Loucy (cell line): ENCODE results near the gene PHF5A.

Source experiments
- EZH2phosphoT487 ChIP-seq: fragments of 200-600 bp; IDR thresholded peaks from 2 replicates; pipeline ENCODE4 v1.6.1; 2018; ENCODE audit warnings: antibody characterized with exemption, mild to moderate bottlenecking, moderate library complexity, borderline replicate concordance
- TF ChIP-seq, protein P1 (sequence below): fragments of 200-600 bp; sonication (generic); conservative IDR thresholded peaks from 2 replicates; pipeline ENCODE4 v1.5.1; 2014; ENCODE audit warnings: mild to moderate bottlenecking, antibody characterized with exemption, low read length

DNA sequence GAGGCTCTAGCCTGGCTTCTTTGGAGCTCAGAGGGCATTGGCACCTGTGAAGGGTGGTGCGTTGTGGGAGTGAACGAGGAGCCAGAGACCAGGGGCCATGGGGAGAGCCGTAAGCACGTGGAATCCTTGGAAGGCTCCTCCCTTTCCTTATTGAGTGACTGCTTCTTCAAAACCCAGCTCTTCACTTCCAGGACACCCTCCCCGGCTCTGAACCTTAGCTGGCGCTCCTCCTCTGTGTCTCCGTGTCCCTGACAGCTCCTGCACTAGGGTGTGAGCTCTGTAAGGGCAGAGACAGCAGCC lies 49.5 kb upstream of the PHF5A start:
- TF ChIP-seq, protein P1, sequence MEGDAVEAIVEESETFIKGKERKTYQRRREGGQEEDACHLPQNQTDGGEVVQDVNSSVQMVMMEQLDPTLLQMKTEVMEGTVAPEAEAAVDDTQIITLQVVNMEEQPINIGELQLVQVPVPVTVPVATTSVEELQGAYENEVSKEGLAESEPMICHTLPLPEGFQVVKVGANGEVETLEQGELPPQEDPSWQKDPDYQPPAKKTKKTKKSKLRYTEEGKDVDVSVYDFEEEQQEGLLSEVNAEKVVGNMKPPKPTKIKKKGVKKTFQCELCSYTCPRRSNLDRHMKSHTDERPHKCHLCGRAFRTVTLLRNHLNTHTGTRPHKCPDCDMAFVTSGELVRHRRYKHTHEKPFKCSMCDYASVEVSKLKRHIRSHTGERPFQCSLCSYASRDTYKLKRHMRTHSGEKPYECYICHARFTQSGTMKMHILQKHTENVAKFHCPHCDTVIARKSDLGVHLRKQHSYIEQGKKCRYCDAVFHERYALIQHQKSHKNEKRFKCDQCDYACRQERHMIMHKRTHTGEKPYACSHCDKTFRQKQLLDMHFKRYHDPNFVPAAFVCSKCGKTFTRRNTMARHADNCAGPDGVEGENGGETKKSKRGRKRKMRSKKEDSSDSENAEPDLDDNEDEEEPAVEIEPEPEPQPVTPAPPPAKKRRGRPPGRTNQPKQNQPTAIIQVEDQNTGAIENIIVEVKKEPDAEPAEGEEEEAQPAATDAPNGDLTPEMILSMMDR, result peak; percentile 5; the same call in 1 of the 2 replicates
- TF ChIP-seq EZH2phosphoT487, result no peak
